IPS-18a (cell line): ENCODE results near the gene TROAP.
A peak's percentile ranks its signal among the peaks of the same experiment; 100 is the strongest.

Source experiments
- H3K27ac ChIP-seq: one replicate; pipeline ENCODE4 v1.5.1; 2013; ENCODE audit warnings: low read length
- H3K27me3 ChIP-seq: one replicate; pipeline ENCODE4 v1.6.1; 2013; ENCODE audit warnings: mild to moderate bottlenecking, low read length; ENCODE audit not compliant: control insufficient read depth, insufficient read depth
- H3K36me3 ChIP-seq: one replicate; pipeline ENCODE4 v1.6.1; 2013; ENCODE audit warnings: low read depth, low read length; ENCODE audit not compliant: control insufficient read depth
- H3K4me1 ChIP-seq: one replicate; pipeline ENCODE4 v1.6.1; 2013; ENCODE audit warnings: low read depth, low read length; ENCODE audit not compliant: control insufficient read depth
- H3K4me3 ChIP-seq: one replicate; pipeline ENCODE4 v1.5.1; 2013; ENCODE audit warnings: low read length
- H3K9ac ChIP-seq: one replicate; pipeline ENCODE4 v1.6.1; 2013; ENCODE audit warnings: mild to moderate bottlenecking, low read length, moderate library complexity
- H3K9me3 ChIP-seq: one replicate; pipeline ENCODE4 v1.6.1; 2013; ENCODE audit warnings: low read depth, low read length; ENCODE audit not compliant: control insufficient read depth

TROAP gene

GRCh38 chr12:49348781-49349180 is 25.7 kb downstream of the TROAP start:
- H3K27ac ChIP-seq = no peak overlapping the region
- no peak overlapping the region for H3K4me3 ChIP-seq
- H3K9ac ChIP-seq = no peak overlapping the region
- peaks cover 7% of the 10 kb centered on the region for H3K4me1 ChIP-seq
- H3K36me3 ChIP-seq = no peaks in the 10 kb centered on the region
- H3K9me3 ChIP-seq = no peaks in the 10 kb centered on the region
- H3K27me3 ChIP-seq = peaks cover 63% of the 10 kb centered on the region

- H3K27me3 ChIP-seq = peaks cover 59% of the 10 kb centered on the region
- no peaks in the 10 kb centered on the region for H3K36me3 ChIP-seq
- no peak overlapping the region for H3K4me3 ChIP-seq
- H3K4me1 ChIP-seq = peaks cover 7% of the 10 kb centered on the region
- H3K9ac ChIP-seq = no peak overlapping the region
- no peak overlapping the region for H3K27ac ChIP-seq
- no peaks in the 10 kb centered on the region for H3K9me3 ChIP-seq
Measured at GRCh38 chr12:49349266-49349665, 26.2 kb downstream of the TROAP start.

- no peaks in the 10 kb centered on the region for H3K36me3 ChIP-seq
- H3K4me1 ChIP-seq = peaks cover 2% of the 10 kb centered on the region
- H3K27ac ChIP-seq = no peak overlapping the region
- H3K9ac ChIP-seq = no peak overlapping the region
- H3K9me3 ChIP-seq = no peaks in the 10 kb centered on the region
- no peak overlapping the region for H3K4me3 ChIP-seq
- H3K27me3 ChIP-seq = peaks cover 28% of the 10 kb centered on the region
Measured at GRCh38 chr12:49352351-49352750, 29.3 kb downstream of the TROAP start.

- Histone ChIP-seq H3K4me1 (no peaks in the 10 kb centered on the region), H3K27ac (no peak overlapping the region), H3K9me3 (no peaks in the 10 kb centered on the region), H3K9ac (no peak overlapping the region), H3K4me3 (no peak overlapping the region), H3K36me3 (no peaks in the 10 kb centered on the region), H3K27me3 (no peaks in the 10 kb centered on the region)
Measured at GRCh38 chr12:49355913-49356312, 32.9 kb downstream of the TROAP start.

- no peaks in the 10 kb centered on the region for H3K36me3 ChIP-seq
- no peak overlapping the region for H3K9ac ChIP-seq
Measured at GRCh38 chr12:49357103-49357678, 34.1 kb downstream of the TROAP start.

GRCh38 chr12:49358483-49359141 is 35.6 kb downstream of the TROAP start:
- Histone ChIP-seq H3K27ac (no peak overlapping the region), H3K4me1 (no peaks in the 10 kb centered on the region)

More at GRCh38 chr12:49357103-49357678, 34.1 kb downstream of the TROAP start:
- Histone ChIP-seq H3K9me3 (no peaks in the 10 kb centered on the region), H3K4me3 (no peak overlapping the region), H3K27ac (no peak overlapping the region), H3K27me3 (no peaks in the 10 kb centered on the region), H3K4me1 (no peaks in the 10 kb centered on the region)

GRCh38 chr12:49359671-49360070 is 36.6 kb downstream of the TROAP start:
- no peaks in the 10 kb centered on the region for H3K36me3 ChIP-seq
- no peaks in the 10 kb centered on the region for H3K4me1 ChIP-seq
- H3K27ac ChIP-seq = no peak overlapping the region
- no peaks in the 10 kb centered on the region for H3K9me3 ChIP-seq
- no peak overlapping the region for H3K4me3 ChIP-seq
- H3K9ac ChIP-seq = no peak overlapping the region
- H3K27me3 ChIP-seq = peaks cover 1% of the 10 kb centered on the region

More at GRCh38 chr12:49358483-49359141, 35.6 kb downstream of the TROAP start:
- Histone ChIP-seq H3K27me3 (no peaks in the 10 kb centered on the region), H3K9me3 (no peaks in the 10 kb centered on the region), H3K4me3 (no peak overlapping the region), H3K9ac (no peak overlapping the region), H3K36me3 (no peaks in the 10 kb centered on the region)

- Histone ChIP-seq H3K4me1 (no peaks in the 10 kb centered on the region), H3K9ac (no peak overlapping the region)
Measured at GRCh38 chr12:49362077-49362476, 39.0 kb downstream of the TROAP start.

GRCh38 chr12:49364989-49365388 is 41.9 kb downstream of the TROAP start:
- Histone ChIP-seq H3K27ac (no peak overlapping the region), H3K4me1 (peaks cover 15% of the 10 kb centered on the region)

More at GRCh38 chr12:49362077-49362476, 39.0 kb downstream of the TROAP start:
- Histone ChIP-seq H3K36me3 (no peaks in the 10 kb centered on the region), H3K27ac (no peak overlapping the region), H3K27me3 (peaks cover 12% of the 10 kb centered on the region), H3K9me3 (no peaks in the 10 kb centered on the region), H3K4me3 (no peak overlapping the region)

GRCh38 chr12:49365542-49365941 is 42.5 kb downstream of the TROAP start:
- Histone ChIP-seq H3K27ac (no peak overlapping the region), H3K4me3 (no peak overlapping the region), H3K9ac (no peak overlapping the region)

More at GRCh38 chr12:49364989-49365388, 41.9 kb downstream of the TROAP start:
- H3K9ac ChIP-seq = no peak overlapping the region
- H3K9me3 ChIP-seq = no peaks in the 10 kb centered on the region
- peaks cover 12% of the 10 kb centered on the region for H3K27me3 ChIP-seq
- no peaks in the 10 kb centered on the region for H3K36me3 ChIP-seq
- H3K4me3 ChIP-seq = no peak overlapping the region

GRCh38 chr12:49366096-49366651 is 43.1 kb downstream of the TROAP start:
- no peaks in the 10 kb centered on the region for H3K9me3 ChIP-seq
- H3K4me1 ChIP-seq = peaks cover 16% of the 10 kb centered on the region
- H3K36me3 ChIP-seq = no peaks in the 10 kb centered on the region
- peak overlapping the region; percentile 97 for H3K4me3 ChIP-seq
- peak overlapping the region; percentile 91 for H3K27ac ChIP-seq
- H3K9ac ChIP-seq = peak overlapping the region; percentile 93
- H3K27me3 ChIP-seq = peaks cover 12% of the 10 kb centered on the region

More at GRCh38 chr12:49365542-49365941, 42.5 kb downstream of the TROAP start:
- Histone ChIP-seq H3K36me3 (no peaks in the 10 kb centered on the region), H3K4me1 (peaks cover 16% of the 10 kb centered on the region), H3K9me3 (no peaks in the 10 kb centered on the region), H3K27me3 (peaks cover 12% of the 10 kb centered on the region)
